NCI-H2196 (cell line): Measurements from ENCODE around the gene ABHD12B.

Source experiments
- DNase-seq: peaks from one replicate; lab custom pipeline; 2025; ENCODE audit not compliant: unreplicated experiment; lab: John Stamatoyannopoulos, UW

The ABHD12B gene

DNA sequence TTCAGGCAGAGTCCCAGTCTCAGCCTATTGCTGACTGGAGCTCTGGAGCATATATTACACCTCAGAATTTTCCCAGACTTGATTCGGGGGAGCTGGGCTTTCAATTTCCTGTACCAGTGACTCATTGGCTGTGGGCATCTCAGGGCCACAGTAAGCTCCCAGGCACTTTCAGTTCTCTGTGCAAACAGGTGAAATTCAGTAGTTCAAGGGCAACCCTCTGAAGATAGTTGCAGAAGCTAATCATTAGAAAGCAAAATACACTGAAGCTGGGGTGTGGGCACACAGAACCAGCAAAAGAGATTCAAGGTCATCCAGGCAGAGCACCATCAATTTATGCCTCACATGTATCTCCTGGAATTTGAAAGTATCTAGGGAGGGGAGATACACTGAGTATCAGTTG is 32.8 kb upstream of the ABHD12B start:
- DNase-seq, result no peak

DNA sequence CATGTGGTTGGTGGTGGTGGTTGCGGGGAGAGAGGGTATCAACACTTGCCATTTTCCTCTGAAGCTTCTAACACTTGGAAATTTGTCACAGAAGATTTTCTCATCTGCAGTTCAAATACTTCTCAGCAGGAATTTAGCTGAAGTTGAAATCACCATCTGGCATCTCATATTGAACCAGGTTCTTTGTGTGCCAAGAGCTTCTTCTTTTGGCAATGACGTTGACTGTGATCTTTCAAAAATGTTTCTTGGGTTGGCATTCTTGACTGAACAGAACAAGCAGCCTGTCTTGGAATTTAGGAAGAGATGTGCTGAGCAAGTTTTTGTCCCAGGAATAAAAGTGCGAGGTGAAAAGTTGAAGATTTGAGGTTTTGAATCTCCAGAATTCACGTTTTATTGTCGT is 32.2 kb upstream of the ABHD12B start:
- no peak for DNase-seq

DNA sequence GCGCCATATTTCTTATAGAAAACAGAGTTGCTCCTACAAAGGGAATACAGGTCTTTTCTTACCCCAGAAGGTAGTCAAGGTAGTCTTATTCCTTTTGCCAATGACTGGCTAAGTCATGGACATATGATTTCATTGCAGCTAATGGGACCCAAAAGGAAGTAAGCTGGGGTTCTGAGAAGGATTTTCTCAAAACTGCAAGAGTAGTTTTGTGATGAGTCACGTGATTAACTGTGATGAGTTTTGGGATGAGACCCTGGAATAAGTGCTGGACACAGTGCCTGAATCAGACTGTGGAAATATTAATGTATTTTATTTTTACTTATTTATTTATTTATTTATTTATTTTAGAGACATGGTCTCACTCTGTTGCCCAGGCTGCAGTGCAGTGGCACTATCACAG is 27.5 kb upstream of the ABHD12B start:
- no peak for DNase-seq

DNA sequence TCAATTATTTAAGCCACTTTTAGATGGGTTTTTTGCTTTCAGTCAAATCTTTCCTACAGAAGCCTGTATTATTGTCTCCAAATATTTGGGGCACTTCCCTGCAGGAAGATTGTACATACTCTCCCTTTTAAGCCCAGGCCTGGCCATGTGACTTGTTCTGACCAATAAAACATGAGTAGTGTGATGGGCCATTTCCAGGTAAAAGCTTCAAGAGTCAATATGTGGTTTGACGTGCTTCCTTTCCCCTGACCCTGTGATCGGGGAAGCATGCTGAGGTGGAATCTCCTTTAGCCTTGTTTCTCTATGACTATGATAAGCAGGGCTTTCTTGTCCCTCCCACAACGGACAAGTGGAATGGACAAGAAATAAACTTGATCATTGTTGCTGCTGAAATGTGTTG is 26.7 kb upstream of the ABHD12B start:
- DNase-seq, result no peak

DNA sequence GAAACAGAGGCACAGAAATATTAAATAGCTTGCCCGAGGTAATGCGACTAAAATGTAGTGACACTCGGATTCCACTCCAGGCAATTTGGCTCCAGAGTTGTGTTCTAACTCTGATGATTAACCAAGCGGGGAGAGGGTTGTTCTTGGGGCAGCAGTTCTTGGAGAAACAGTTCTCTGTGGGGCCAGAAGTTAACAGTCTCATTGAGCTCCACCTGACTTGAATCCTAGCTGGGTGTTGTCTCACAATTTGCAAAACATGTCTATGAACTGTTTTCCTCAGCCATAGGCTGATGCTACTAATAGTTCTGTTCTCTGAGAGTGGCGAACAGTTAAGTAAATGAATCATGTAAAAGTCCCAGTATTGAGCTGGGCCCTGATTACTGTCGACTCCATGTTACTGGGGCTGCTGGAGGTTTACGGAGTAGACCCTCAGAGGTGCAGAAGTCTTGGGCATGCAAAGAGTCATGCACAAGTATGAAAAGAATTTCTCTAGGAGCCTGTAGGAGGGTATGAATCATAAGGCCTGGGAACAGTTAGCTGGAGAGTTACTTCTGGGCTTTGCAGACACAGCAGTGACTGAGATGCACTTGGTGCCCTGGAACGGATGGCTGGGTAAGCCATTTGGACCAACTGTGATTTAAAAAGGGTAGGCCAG is 25.5 kb upstream of the ABHD12B start:
- no peak for DNase-seq

DNA sequence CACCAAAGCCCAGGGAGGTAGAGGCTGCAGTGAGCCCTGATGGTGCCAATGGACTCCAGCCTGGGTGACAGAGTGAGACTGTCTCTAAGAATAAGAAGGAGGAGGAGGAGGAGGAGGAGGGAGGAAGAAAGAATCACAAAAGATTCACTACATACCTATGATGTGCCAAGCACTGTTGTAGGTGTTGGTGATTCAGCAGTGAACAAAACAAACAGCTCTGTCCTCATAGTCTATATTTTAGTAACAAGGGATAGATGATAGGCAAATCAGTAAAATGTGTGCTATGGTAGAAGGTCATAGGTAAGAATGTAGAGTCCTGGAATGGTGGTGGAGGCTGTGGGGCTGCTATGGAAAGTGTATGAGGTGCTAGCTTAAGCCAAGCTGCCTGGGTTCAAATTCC is 18.0 kb upstream of the ABHD12B start:
- DNase-seq, result no peak

DNA sequence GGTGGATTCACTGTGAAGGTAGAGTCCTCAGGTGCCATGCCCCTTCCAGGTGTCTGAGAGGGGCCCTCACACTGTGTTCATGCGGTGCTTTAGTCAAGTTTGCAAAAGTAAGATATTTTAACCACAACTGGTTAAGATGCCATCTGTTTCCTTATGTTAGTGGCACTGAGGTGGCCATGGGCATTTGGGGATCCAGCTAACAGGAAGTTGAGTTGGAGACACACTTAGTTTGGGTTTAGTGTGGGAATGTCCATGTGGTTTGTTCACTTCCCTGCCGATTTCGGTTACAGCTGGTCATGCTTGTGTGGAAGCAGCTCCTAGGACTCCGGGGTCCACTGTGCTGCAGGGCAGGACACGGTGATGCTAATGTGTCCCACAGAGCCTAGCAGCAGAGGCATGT is 17.3 kb upstream of the ABHD12B start:
- DNase-seq, result no peak

DNA sequence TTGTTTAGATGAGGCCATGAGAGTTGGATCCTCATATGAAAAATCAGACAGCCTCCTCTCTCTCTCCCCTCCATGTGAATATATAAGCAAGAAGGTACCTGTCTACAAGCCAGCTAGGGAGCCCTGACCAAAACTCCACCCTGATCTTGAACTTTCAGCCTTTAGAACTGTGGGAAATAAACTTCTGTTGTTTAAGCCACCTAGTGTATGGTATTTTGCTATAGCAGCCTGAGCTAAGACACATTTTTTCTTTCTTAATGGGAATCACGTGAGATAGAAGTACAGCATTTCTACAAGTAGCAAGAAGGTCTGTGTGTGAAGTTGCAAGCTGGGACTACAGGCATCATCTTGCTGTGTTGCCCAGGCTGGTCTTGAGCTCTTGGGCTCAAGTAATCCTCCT is 16.3 kb upstream of the ABHD12B start:
- no peak for DNase-seq

DNA sequence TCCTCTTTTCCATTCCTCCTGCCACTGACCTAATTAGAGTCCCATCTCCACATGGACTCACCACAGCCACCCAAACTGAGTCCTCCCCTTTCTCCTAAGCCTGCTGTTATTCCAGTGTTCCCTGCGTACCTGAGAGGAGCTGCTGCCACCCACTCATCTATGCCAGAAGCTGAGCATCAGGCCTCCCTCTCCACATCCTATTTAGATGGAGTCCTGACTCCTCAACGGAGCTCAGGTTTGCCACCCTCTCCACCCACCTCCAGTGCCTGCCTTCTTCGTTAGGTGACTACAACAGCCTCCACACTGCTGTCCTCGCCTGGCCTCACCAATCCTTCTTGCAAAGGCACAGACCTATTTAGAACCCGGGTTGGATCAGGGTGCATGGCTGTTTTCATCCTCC is 15.2 kb upstream of the ABHD12B start:
- no peak for DNase-seq

DNA sequence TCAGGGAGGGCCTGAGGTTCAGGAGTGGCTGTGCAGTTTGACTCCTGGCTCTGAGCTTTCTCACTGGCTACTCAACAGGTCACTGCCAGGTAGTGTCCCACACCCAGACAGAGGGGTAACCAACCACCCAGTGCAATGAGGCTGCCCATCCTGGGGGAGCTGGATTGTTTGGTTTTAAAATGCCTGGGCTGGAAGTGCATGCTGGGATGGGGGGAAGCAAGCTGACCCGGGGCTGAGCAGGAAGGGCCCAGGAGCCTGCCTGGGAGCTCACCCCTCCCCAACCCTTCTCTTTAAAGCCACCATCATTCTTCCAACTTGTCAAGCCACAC is 12.6 kb upstream of the ABHD12B start:
- no peak for DNase-seq

DNA sequence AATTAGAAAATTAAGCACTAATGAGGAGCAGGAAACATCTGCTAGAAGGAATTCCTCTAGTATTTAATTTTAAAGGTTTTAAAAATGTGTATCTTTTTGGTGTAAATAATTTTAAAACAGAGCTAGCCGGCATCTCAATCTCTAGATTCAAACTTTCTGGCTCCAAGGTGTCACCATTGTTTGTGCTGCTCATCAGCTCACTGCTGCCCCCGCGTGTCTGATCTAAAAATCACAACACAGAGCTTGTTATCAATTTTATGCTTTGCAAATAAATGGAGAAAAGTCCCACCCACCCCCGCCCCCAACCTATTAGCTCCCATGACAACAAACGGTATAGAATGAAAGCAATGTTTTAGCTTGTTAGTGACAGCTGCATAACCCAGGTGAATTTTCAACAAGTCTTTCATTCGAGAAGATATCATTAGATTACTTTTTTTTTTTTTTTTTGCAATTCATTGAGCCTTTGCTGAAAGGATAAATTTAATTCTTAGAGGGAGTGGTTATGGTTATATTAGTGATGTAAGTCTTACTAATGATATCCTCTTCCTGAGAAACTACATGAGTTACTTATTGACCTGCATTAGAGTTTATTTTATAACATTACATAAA is 11.3 kb upstream of the ABHD12B start:
- peak; percentile 80 for DNase-seq

DNA sequence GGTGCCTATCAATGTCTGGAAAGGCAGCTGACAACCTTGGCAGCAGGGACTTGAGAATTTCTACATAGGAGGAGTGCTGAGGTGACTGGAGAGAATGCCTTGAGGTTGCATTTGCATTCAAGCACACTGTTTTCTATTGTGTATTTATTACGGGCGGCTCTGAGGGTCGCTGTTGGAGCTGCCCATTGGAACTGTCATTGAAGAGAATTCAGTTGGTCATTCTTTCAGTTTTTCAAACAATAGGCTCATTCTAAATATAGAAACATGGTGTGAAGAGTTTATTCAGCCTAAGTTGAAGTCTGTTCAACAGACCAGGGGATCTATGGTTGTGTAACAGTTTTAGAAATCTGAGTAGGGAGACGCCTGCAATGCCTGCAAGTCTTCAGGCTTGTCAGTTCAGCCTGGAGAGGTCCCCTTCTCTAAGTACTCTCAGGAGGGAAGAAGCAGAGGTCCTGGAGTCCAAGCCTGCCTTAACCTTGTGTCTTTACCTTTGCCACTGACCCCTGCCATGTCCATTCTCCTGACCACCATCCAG is 9.8 kb upstream of the ABHD12B start:
- no peak for DNase-seq

DNA sequence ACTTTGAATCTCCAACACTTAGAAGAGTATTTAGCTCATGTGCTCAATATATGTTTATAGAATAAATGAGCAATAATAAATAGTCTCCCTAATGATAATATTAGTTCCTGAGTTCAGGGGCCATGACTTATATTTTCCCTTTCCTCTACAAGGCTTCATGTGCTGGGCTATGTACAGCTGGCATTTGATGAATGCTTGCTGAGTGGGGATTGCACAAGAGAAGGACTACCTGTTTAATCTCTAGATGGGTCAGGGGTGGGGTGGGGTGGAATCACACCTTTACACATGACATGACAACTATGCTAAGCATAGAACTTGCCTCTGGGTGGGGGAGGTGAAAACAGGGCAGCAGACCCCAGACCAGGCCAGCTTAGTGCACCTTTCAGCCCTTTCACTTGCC is 7.6 kb upstream of the ABHD12B start:
- DNase-seq, result no peak

DNA sequence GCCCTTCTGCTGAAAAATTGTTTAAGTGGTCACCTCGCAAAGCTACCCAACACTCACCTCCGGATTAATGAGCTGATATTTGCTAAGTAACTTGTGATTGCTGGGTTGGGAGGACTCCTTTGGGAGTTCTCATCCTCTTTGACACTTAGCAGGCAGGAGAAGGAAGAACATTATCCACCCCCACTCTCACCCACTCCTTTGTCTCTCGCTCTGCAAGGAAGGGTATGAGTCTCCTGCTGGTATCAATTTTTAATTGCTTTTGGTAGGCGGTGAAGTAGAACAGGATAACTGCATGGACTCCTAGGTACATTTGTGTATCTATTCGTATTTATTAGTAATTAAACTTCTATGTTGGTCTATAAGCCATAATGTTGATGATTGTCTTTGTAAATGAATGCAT is 6.9 kb upstream of the ABHD12B start:
- no peak for DNase-seq

DNA sequence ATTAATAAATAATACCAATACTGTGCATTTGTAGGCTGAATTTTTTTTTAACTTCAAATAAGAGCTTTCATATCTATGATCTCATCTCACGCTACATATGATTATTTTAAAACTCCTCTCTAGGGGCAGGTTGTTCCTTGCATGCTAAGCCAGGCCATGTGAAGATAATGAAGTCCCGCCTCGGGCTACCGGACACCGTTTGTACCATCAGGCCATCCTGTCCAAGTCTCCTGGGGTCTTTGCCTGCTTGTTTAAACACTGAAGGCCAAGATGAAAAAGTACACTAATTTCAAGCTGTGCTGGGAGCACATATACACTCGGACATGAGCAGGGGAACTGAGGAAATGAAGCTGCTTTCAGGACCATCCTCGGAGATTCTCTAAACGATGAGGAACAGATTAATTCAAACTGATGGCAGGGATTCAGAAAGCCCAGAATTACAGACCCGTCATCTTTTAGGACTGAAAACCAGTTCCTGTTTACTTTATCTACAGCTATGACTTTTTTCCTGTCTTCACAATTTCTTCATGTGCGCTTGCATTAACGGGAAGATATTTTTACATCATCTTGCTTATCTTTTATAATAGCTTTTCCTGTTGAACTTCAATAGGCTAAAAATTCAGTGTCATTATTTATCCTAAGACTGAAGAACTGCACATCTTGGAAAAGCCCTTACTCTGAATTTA is 6.3 kb upstream of the ABHD12B start:
- no peak for DNase-seq

DNA sequence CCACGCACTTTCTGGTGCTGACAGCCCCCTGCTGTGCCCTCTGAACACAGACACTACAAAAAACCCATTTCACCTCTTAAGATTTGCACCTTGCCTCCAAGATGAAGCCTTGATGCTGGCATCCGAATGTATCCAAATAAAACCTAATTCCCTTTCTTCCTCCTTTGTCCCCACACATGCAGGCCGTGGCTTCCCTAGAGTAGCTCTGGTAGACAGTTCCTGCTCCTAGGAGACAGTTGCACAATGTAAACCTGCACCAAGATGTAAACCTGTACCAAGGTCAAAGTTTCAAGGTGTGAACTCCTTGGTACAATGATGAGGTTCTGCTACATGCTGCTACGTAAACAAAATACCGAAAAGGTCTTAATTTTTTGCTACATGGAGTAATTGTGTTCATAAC is 625 bp upstream of the ABHD12B start:
- no peak for DNase-seq

DNA sequence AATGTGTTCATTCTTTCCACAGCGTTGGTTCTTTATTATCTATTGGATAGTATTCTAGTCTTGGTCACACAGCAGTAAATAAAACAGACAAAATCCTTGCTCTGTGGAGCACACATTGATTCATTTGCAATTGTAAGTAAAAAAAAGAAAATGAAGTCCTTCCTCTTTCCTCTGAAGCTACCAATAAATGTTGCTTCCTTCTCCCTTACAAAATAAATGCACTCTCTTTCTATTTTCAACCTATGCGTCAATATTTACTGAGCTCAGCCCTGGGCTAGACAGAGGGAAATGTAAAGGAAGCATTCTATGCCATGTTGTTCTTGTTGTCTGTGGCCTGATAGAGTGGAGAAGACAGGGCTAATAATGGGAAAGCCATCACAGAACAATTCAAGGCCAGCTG is 2.9 kb downstream of the ABHD12B start:
- DNase-seq, result no peak

DNA sequence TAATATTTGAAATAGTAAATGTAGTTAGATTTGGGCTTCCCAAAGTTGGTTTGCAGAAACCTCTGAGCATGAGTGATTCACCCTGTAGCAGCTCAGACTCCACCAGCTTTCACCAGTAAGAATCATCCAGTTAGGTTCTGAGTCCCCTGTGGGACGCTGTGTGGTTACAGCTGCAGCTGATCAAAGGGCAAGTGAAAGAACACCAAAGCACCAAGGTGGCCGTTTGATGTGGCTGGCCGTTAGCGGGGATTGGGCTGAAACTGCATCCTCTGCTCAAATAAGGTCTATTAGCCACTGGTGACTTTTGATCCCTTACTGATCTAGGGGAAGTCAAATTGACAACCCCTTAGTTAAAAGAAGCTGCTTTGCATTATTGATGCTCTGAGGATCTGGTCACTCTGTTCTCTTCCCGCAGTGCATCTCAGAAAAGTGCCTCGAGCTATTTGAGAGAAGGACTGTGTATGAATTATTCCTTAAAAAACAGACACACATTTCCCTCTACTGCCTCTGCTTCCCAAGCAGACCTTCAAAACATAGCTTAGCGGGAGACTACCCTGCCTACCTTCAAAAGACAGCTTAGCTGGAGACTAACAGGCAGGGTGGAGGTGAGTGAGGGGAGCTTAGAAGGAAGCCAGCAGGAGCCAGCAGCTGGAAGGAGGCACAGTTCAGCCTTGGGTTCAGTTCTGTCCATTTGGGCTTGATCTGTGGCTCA is 3.7 kb downstream of the ABHD12B start:
- DNase-seq, result no peak

DNA sequence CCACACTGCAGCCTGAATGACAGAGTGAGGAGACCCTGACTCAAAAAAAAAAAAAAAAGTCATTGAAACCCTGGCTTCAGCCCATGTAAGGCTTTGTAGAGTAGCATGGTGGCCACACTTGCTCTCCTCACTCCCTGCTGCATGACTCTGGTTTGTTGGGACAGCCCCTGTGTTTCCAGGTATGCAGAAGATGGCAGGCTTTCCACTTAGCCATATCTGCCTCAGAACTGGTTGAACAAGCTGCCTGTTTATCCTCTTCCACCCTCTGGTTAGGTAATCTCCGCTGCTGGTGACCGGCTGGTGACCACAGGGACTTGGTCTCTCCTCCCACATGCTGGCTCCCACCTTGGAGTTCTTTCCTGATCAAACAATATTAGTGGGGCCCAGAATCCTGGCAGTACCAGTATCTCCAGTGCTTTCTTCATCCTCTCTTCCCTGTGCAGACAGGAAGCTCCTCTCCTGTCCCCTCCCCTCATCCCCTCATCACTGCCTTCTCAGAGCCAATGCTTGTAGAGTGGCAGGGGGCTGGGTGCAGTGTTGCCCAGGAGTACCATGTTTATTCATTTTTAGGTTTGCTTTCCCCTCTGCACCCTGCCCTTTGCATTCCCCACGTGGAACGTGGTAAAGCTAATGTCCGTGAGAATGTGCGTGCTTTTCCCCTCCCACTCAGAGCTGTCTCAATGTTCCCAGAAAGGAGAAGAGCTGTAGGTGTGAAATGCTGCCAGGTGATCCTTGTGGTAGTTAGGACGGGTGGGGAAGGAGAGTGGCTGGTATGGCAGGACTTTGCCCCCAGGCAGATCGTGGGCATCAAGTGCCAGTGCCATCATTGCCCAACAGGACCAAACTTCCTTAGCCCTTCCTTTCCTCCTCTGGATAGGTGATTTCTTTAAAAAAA is 11.3 kb downstream of the ABHD12B start:
- DNase-seq, result no peak

DNA sequence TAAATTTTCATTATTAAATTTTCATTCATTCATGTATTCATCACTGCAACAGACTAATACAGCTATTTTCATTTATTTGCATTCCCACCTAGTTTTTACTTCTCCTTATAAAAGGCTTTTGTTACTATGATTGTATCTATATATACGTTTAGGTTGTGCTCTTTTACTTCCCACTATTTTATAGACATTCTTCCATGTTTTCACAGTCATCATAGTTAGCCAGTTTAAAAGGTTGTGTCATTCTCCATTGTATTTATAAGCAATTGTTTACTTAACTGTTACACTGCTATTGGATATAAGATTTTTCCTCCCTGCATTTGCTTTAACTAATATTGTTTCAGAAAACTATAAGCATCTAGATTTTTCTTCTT is 12.0 kb downstream of the ABHD12B start:
- no peak for DNase-seq

DNA sequence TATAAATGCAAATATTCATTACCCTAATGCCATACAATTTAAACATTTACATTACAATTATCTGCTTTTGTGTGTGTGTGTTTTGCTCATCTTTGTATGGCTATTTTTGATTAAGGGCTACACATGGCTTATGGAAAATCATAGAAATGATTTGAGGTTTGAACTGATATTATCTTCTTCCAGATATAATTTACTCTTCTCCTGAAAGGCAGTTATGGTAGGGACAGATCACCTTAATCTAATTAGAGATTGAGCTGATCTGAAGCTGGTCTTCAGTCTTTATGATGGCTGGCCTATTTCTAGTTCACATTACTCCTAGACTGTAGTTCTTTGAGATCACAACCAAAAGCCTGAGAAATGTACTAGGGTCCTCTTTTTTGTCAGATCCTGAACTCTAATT is 15.6 kb downstream of the ABHD12B start:
- DNase-seq, result no peak
